ENCODE measurements around the gene PYGL. TPM values are rescaled to one million over a fixed set of nuclear protein-coding genes. Genes with fewer than 3 reads are reported as not detected.
"Not testable (repeated sequence)": the region's sequence is repeated elsewhere in the genome, so short reads cannot be mapped to it uniquely, and the experiment has no call there.

Gene PYGL
- total RNA-seq, 1 experiment from 2014 or later: 101 TPM

- peak; percentile 75 for DNase-seq (ENCODE audit: low read depth)
These were observed 16.2 kb downstream of the PYGL start for GRCh38 chr14:50928002-50928635.

GRCh38 chr14:50926851-50927386 is 17.4 kb downstream of the PYGL start:
- no peak for DNase-seq (ENCODE audit: low read depth)

GRCh38 chr14:50924843-50925242 is 19.4 kb downstream of the PYGL start:
- no peak for DNase-seq (ENCODE audit: low read depth)

- DNase-seq (ENCODE audit: low read depth): no peak
These were observed 20.0 kb downstream of the PYGL start for GRCh38 chr14:50924236-50924635.

GRCh38 chr14:50922803-50923202 is 21.5 kb downstream of the PYGL start:
- no peak for DNase-seq (ENCODE audit: low read depth)

- peak; percentile 89 for DNase-seq (ENCODE audit: low read depth)
These were observed 23.6 kb downstream of the PYGL start for GRCh38 chr14:50920482-50921230.

- not testable (repeated sequence) for DNase-seq (ENCODE audit: low read depth)
These were observed 24.8 kb downstream of the PYGL start for GRCh38 chr14:50919524-50919923.

GRCh38 chr14:50917449-50917848 is 26.8 kb downstream of the PYGL start:
- no peak for DNase-seq (ENCODE audit: low read depth)

GRCh38 chr14:50910495-50911420 is 33.5 kb downstream of the PYGL start:
- no peak for DNase-seq (ENCODE audit: low read depth)

- no peak for DNase-seq (ENCODE audit: low read depth)
These were observed 37.8 kb downstream of the PYGL start for GRCh38 chr14:50906326-50907065.

GRCh38 chr14:50904719-50905118 is 39.6 kb downstream of the PYGL start:
- no peak for DNase-seq (ENCODE audit: low read depth)

GRCh38 chr14:50901361-50901760 is 42.9 kb downstream of the PYGL start:
- DNase-seq (ENCODE audit: low read depth): no peak

- DNase-seq (ENCODE audit: low read depth): no peak
These were observed 46.6 kb downstream of the PYGL start for GRCh38 chr14:50897658-50898175.

GRCh38 chr14:50897005-50897404 is 47.3 kb downstream of the PYGL start:
- DNase-seq (ENCODE audit: low read depth): not testable (repeated sequence)

GRCh38 chr14:50896421-50896820 is 47.9 kb downstream of the PYGL start:
- DNase-seq (ENCODE audit: low read depth): not testable (repeated sequence)

- no peak for DNase-seq (ENCODE audit: low read depth)
These were observed 52.0 kb downstream of the PYGL start for GRCh38 chr14:50892255-50892654.

GRCh38 chr14:50887476-50887875 is 56.8 kb downstream of the PYGL start:
- DNase-seq (ENCODE audit: low read depth): no peak

- DNase-seq (ENCODE audit: low read depth): no peak
These were observed 60.5 kb downstream of the PYGL start for GRCh38 chr14:50883827-50884197.

- no peak for DNase-seq (ENCODE audit: low read depth)
These were observed 61.1 kb downstream of the PYGL start for GRCh38 chr14:50882932-50883826.

All from LHCN-M2 (cell line).